Globus pallidus (tissue), 1 donor: ENCODE data around the gene ATP6V1B1.

Experiments used
- DNase-seq: peaks from one replicate; pipeline ENCODE4 v3.0.0-alpha.2; 2015; ENCODE audit warnings: low spot score

Gene ATP6V1B1

DNA sequence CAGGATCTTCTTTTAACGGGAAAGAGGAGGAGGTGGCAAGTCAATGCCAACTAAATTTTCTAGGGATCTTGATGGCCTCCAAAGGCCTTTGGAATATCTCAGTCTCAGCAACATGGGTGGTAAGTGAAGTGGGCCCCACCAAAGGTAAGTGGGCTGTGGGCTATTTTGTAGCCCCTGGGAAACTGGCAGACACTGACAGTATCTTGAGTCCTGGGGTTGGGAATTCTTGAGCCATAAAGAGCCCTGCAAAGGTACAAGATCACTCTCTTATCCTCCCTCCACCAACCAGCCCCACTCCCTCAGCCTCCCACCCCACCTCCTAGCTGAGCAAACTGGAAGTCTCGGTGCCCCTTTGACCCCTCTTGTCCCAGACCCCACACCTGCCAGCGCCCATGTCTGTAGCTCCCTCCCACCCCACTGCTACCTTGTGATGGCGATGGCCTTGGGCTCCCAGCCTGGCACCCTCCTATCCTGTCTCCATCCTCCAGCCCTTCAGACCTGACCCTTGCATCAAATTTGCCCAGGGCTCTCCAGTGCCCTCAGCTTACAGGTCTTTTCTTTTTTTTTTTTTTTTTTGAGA, 8.5 kb downstream of the ATP6V1B1 start:
- DNase-seq: no peak

DNA sequence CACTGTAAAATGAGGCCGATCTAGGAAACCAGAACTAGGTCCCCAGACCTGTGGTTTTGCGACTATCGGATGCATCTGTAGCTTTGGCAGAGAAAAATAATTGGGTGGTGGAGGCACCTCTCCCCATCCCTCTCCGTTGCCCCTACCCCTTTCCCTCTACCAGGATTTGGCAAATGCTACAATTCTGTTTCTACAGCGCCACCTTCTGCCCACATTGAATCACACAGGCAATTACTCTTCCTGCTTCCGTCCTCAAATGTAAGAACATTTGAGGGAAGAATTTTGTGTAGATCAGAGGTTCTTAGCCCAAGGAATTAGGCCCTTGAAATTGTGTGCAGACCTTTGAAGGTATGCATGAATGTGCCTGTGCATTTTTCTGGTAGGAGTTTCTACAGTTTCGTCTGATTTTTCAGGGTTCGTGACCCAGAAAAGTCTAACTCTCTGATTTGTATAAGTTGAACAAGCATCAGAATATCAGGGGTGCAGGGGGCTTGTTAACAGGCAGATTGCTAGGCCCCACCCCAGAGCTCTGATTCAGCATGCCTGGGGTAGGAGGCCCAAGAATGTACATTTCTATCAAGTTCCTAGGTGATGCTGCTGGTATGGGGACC, 11.2 kb downstream of the ATP6V1B1 start:
- DNase-seq: peak; percentile 29

DNA sequence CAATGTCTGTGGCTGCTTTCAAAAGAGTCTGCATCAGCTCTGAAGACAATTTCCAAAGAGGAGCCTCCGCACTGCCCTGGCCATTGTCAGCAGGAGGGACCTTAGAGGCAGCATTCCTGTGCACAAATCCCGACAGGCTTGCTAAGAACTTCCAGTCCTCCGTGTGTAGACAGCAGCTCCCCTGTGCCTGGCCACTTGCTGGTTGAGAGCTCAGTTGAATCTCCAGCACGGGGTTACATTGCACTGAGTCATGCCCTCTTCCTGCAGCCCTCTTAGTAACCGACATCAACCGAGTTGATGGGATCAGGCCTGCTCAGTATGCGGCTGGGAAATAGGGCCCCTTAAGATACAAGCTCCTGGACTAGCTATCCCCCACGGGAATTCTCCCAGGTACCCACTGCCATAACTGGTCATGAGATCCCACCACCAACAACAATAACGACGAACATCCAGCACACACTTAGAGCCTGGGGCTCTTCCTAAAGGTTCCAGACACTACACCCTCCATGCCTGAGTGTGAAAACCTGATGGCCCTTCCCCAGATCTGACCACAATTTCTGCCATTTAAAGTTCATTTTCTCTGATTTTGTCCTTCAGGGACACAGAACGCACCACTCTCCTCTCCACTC, 12.0 kb downstream of the ATP6V1B1 start:
- no peak for DNase-seq

DNA sequence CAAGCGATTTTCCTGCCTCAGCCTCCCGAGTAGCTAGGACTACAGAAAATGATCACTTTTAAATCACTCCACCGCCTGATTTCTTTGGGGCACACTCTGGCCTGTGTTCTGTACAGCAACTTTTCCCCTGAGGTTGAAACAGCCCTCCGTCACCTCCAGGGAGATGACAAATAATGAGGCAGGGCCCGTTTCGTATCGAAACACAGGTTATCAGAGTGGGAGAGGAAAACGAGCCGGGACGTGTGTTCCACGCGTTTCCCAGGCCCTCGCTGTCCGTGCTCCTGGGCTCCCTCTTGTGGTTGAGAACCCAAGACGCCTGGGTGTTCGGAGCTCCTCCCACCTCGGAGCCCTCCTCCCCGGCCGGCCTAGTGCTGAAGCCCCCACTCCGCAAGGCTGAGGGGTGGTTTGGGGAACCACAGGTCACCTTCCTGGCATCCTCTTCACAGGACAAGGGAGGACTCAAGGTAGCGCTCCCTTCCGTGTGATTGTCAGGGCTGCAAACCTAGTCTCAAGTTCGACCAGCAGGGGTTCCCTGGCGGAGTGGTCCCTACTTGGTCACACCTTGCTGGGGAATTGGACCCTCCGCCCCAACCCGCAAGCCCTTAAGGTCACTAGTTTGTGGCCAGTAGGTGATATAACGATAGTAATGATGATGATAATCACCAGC, 12.8 kb downstream of the ATP6V1B1 start:
- DNase-seq: peak; percentile 62

DNA sequence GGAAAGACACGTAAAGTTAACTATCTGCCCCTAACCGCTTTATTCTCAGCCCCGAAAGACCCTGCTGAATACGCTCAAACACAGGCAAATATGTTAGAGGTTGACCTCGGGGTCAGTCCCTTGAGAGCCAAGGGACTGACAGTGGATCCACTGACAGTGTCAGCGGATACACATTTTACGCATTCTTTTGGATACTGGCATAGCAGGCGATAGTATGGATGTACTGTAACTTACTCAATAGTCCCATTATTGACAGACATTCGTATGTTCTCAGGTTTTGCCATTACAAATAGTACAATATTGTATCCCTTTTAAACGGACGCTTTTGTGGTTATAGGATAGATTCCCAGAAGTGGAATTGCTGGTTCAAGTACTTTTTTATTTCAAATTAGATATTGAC, 13.4 kb downstream of the ATP6V1B1 start:
- no peak for DNase-seq

DNA sequence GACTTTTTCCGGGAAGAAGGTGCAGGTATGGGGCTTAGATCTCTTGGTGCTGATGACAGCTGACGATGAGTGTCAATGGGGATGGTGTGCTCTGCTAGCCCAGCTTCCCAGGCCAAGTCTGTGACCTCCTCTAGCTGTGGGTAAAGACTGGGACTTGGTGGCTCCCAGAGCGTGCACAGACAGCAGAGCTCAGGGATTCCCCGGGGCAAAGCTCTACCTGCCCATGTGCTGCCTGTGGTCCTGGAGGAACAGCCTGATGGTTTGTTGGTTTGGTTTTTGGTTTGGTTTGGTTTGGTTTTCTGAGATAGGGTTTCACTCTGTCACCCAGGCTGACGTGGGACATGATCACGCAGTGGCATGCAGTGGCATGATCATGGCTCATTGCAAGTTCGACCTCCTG, 19.2 kb downstream of the ATP6V1B1 start:
- DNase-seq: no peak

DNA sequence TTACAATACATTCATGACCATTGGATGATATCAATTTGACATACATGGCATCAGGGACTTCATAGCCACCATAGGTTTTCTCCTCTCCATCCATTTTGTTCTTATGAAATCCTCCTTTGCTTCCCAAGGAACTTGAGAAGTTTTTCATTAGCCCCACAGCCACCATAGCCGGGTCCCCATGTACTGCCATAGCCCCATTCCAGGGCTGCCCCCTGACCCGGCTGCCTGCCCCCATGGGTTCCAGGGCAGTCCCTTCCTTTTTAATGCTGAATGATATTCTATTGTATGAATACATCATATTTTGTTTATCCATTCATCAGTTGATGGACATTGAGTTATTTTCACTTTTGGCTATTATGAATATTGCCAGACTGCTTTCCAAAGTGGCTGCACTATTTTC, 20.4 kb downstream of the ATP6V1B1 start:
- DNase-seq: no peak

DNA sequence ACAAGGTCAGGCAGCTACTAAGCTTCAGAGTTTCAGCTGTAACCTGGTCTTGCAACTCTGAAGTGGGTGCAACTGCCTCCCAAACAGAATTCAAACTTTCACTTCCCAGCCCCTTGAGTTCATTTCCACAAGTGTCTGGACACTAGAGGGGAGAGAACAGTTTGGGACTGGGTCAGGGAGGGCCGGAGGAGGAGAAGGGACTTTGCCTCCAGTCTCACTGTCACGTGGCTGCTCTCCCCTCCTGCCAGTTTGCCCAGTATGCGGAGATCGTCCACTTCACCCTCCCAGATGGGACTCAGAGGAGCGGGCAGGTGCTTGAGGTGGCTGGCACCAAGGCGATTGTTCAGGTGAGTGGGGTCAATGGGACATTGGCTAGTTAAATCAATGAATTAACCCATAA, 22.1 kb downstream of the ATP6V1B1 start:
- DNase-seq: no peak

DNA sequence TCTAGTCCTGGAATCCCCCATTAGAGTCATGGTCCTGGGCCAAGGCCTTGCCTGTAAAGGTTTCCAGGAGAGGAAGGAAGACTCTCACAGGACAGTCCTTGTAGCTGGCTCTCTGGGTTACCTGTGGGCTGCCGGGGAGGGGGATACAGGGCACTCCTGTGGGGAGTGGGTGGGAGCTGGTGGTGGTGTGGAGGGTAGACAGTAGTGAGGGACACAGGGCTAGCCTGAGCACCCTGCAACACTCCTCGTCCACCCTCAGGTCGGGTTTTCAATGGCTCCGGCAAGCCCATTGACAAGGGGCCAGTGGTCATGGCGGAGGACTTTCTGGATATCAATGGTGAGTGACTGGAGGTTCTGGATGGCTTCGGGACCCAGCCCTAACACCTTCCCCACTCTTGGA, 23.1 kb downstream of the ATP6V1B1 start:
- no peak for DNase-seq

DNA sequence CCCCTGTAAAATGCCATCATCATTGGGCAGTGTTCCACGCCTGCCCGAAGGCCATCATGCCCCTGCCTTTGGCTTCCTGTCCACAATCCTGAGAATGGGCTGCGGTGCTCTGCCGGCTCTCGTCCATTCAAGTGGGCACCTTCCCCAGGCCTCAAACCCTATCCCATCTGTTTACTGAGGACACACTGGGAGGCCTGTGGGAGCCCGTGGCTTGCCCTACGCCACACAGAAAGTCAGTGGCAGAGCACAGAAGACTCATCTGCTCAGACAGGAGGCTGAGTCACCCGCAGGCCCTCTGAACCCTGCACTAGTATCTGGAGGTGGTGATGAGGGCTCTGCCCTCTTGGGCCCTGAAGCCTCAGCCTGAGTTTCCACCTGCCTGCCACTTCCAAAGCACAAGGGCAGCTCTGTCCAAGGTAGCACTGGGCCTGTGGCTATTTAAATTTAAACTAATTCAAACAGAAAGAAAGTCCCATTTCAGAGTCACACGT, 23.6 kb downstream of the ATP6V1B1 start:
- no peak for DNase-seq

DNA sequence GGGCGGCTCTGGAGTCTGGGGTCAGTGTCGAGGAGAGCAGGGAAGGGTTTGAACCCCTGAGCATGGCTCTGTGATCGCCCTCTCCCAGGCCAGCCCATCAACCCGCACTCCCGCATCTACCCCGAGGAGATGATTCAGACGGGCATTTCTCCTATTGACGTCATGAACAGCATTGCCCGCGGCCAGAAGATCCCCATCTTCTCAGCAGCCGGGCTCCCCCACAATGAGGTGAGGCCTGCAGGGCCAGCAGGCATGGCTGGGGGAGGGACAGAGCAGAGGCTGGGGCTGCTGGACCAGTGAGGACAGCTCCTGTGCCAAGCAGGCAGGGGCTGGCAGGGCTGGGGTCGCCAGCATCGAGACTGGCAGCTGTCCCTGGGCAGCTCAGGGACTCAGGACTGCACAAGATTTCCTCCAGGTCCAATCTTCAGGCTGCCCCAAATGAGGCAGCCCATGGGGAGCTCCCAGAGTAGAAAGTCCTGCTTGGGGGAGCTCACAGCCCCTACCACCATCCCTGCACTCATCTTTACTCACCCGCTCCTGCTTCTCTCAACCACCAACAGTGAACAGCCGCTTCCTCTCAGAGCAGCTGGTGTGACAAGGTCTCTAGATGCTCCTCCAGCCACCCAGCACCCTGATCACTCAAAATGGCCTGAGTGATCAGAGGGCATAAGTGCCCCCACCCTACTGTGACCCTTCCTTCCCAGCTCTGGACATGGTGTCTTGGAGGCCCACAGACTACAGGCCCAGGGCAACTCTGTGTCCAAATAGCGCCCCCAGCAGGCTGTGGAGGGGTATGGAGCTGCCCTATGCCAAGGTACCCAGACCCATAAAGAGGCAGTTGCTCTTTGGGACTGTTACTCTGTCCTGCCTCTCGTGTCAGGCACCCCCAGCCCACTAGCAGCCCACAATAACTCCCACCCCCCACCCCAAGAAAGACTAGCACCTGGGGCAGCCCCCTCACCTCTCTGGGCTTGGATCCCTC, 24.4 kb downstream of the ATP6V1B1 start:
- DNase-seq: no peak

DNA sequence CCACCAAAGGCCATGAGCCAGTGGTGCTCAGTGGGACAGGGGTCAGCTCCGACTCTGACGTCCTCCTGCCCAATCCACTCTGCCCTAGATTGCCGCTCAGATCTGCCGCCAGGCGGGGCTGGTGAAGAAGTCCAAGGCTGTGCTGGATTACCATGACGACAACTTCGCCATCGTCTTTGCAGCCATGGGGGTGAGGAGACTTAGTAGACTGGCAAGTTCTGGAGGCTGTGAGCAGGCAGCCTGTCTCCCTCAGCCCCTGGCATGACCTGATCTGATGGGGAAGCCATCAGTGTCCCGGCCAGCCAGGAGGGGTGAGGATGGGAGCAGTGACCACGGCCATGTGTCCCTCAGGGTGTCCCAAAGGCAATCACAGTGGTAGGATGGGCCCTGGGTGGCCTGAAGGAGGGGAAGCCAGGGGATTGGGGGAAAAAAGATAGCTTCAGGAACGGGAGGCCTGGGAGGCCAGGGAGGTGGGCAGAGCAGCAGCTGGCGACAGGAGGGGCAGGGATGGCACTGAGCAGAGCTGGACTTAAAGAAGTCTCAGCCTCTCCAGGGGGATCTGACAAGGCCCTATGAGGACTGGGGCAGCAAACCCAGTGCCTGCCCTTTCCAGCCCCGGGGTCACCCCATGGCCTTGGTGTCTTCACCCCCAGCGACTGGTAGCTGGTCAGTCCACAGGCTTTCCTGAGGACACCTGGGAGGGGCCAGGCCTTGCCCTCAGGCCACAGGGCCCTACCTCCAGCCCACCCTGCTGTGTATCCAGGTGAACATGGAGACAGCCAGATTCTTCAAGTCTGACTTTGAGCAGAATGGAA, 25.3 kb downstream of the ATP6V1B1 start:
- no peak for DNase-seq

DNA sequence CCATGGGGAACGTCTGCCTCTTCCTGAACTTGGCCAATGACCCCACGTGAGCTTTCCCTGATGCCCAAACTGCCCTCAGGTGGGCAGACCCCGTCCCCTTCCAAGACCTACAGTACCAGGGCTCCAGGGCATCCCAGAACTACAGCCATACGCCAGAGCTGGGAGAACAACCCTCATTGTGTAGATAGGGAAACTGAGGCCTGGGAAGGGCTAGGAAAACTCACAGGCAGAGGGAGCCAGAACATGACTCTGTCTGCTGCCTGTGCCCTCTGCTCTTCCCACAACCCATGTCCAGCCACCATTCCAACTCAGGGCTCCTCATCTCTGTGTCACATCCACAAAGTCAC, 25.9 kb downstream of the ATP6V1B1 start:
- DNase-seq: no peak

DNA sequence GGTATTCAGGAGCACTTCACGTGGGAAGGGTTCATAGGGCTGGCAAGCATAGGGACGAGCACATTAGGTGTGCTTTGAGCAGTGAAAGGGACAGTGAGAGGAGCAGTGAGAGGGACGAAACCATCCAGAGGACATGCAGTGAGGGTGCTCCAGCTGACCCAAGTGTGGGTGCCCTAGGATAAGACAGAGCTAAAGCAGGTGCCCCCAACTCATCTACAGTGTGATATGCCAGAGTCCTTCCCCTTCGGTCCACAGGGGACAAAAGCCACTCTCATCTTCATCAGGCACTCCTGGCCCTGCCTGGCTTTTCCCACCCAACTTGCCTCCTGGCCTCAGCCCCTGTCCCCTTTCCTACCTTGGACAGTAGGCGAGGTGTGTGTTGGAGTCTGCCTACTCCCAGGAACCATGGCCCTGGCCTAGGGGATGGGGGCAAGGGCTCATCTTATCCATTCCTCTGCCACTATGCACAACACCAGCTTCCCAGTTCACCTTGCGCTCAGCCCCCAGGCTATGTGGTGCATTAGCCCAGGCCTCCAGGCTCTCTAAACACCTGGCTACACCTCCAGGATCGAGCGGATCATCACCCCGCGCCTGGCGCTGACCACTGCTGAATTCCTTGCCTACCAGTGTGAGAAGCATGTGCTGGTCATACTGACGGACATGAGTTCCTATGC, 26.6 kb downstream of the ATP6V1B1 start:
- DNase-seq: no peak

DNA sequence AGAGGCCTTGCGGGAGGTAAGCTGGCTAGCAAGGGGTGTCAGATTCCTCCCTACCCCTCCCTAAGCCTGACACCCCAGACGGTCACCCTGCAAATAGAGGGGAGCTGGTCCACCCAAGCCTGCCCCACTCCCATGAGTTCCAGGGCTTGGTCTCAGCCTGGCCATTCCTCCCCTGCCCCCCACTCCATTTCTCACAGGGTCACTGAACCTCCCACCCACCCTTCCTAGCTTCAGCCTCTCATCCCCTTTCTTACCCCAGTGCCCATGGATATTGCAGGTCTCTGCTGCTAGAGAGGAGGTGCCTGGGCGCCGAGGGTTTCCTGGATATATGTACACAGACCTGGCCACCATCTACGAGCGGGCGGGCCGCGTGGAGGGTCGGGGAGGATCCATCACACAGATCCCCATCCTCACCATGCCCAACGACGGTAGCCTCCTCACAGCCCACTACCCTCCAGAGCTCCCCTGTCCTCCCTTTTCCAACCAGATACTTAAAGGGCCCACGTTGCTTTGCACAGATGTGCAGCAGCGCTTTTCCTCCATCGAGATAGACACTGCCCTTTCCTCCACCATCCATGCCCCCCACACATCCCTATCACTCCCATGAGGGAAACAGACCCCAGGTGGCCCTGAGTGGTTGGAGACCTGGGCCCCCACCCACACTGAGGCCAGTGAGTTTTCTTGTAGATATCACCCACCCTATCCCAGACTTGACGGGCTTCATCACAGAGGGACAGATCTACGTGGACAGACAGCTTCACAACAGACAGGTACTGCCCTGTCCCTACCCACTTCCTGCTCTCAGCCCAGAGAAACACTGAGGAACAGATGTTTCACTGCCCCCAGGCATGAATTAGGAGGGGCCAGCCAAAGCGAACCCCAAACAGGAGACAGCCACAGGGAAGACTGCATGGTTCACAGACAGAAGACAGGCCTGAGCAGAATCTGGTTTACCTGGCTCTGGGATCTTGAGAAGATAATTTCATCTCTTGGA, 27.5 kb downstream of the ATP6V1B1 start:
- no peak for DNase-seq

DNA sequence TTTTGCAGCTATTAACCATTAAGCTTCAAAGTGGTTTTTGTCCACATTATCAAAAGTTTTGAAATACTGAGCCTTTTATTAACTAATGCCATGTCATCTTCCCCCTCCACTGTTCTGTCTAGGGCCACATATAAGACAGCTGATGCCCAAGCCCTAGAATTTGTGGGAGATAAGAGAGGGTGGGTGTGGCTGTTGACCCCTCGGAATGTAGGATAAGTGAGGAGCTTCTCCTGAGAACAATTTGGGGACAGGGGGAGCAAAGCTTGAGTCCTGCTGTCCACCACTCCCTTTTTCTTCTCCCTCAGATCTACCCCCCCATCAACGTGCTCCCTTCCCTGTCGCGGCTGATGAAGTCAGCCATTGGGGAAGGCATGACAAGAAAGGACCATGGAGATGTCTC, 28.4 kb downstream of the ATP6V1B1 start:
- no peak for DNase-seq

DNA sequence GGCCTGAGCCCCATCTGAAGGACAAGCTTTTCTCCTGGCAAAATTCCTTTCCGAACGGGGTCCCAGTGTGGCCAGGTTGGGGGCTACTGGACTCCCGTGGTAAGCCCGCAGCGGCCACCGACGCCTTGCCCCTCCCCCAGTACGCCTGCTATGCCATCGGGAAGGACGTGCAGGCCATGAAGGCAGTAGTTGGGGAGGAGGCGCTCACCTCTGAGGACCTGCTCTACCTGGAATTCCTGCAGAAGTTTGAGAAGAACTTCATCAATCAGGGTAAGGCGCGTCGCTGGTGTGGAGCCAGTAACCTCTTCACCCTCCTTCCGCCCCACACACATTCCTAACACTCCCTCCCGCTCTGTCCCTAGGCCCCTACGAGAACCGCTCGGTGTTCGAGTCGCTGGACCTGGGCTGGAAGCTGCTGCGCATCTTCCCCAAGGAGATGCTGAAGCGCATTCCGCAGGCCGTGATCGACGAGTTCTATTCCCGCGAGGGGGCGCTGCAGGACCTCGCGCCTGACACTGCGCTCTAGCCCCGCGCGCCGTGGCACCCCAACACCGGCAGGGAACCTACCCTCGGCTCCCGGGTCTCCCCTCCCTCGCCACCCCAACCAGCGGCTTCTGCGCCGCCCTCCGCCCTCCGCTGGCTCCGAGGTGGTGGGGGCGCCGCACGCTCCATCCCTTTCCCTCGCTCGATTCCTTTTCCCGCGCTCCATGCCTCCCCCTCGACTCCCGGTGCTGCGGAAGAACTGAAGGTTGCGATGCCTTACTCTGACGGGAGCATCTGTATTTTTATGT, 29.1 kb downstream of the ATP6V1B1 start:
- DNase-seq: peak; percentile 54

DNA sequence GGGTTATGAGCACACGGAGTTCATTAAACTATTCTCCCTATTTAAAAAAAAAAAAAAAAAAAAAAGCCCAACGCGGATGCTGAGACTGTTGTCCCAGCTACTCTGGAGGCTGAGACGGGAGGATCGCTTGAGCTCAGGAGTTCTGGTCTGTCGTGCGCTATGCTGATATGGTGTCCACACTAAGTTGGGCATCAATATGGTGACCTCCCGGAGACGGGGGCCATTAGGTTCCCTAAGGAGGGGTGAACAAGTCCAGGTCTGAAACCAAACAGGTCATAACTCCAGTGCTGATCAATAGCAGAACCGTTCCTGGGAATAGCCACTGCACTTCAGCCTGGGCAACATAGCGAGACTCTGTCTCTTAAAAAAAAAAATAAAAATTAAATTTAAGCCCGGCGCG, 29.8 kb downstream of the ATP6V1B1 start:
- no peak for DNase-seq

DNA sequence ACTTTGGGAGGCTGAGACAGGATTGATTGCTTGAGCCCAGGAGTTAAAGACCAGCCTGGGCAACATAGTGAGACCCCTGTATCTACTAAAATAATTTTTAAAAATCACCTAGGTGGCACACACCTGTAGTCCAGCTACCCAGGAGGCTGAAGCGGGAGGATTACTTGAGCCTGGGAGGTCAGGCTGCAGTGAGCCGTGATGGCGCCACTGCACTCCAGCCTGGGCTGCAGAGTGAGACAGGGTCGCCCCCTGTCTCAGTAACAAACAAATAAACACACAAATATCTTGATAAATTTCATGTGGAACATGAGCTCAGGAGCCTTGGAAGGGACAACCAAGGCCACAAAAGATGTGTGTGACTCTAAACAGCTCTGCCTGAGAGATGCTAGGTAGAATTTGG, 31.0 kb downstream of the ATP6V1B1 start:
- DNase-seq: no peak
